WERI-Rb-1 (cell line): Measurements from ENCODE around the gene ADAM33.

ENCODE experiments used
- DNase-seq: peaks from one replicate; pipeline ENCODE4 v3.0.0-alpha.2; 2020
- H3K27ac ChIP-seq: fragments of 250-450 bp; sonication (Bioruptor Pico); 2 replicates; pipeline ENCODE4 v1.5.1; 2020; ENCODE audit warnings: mild to moderate bottlenecking, moderate library complexity
- H3K27me3 ChIP-seq: fragments of 250-450 bp; sonication (Bioruptor Pico); 2 replicates; pipeline ENCODE4 v1.5.1; 2021; ENCODE audit warnings: mild to moderate bottlenecking, low read depth, moderate library complexity; ENCODE audit not compliant: insufficient read depth, severe bottlenecking
- H3K36me3 ChIP-seq: fragments of 250-450 bp; sonication (Bioruptor Pico); 2 replicates; pipeline ENCODE4 v1.5.1; 2020; ENCODE audit warnings: mild to moderate bottlenecking, moderate library complexity
- H3K4me3 ChIP-seq: 2 replicates; pipeline ENCODE4 v1.5.1; 2011; ENCODE audit warnings: low read depth, mild to moderate bottlenecking, control low read depth, low read length
- H3K9me3 ChIP-seq: fragments of 250-450 bp; sonication (Bioruptor Pico); 2 replicates; pipeline ENCODE4 v1.5.1; 2021; ENCODE audit warnings: mild to moderate bottlenecking, moderate library complexity; ENCODE audit not compliant: severe bottlenecking
- CTCF ChIP-seq: IDR thresholded peaks from 2 replicates; pipeline ENCODE4 v1.5.1; 2011; ENCODE audit warnings: low read depth, mild to moderate bottlenecking, control low read depth, inconsistent platforms, low read length

Gene ADAM33

GRCh38 chr20:3728354-3728753 is 46.5 kb upstream of the ADAM33 start:
- Histone ChIP-seq H3K27me3 (no peaks in the 10 kb centered on the region), H3K4me3 (no peak overlapping the region), H3K36me3 (no peaks in the 10 kb centered on the region), H3K27ac (no peak overlapping the region), H3K9me3 (no peaks in the 10 kb centered on the region)
- no peak for DNase-seq
- no peak for TF ChIP-seq CTCF

GRCh38 chr20:3727401-3728021 is 45.7 kb upstream of the ADAM33 start:
- H3K27me3 ChIP-seq: no peaks in the 10 kb centered on the region
- no peak overlapping the region for H3K4me3 ChIP-seq
- no peaks in the 10 kb centered on the region for H3K9me3 ChIP-seq
- H3K27ac ChIP-seq: no peak overlapping the region
- no peaks in the 10 kb centered on the region for H3K36me3 ChIP-seq
- TF ChIP-seq CTCF: no peak
- DNase-seq: no peak

- no peak overlapping the region for H3K27ac ChIP-seq
- no peak for DNase-seq
- no peak overlapping the region for H3K4me3 ChIP-seq
- no peaks in the 10 kb centered on the region for H3K36me3 ChIP-seq
- no peaks in the 10 kb centered on the region for H3K9me3 ChIP-seq
- no peaks in the 10 kb centered on the region for H3K27me3 ChIP-seq
- no peak for TF ChIP-seq CTCF
Observed at GRCh38 chr20:3724356-3724755, 42.5 kb upstream of the ADAM33 start.

GRCh38 chr20:3723284-3723683 is 41.5 kb upstream of the ADAM33 start:
- no peak for DNase-seq
- TF ChIP-seq CTCF: no peak
- no peaks in the 10 kb centered on the region for H3K36me3 ChIP-seq

GRCh38 chr20:3721912-3722311 is 40.1 kb upstream of the ADAM33 start:
- Histone ChIP-seq H3K27me3 (no peaks in the 10 kb centered on the region), H3K9me3 (no peaks in the 10 kb centered on the region), H3K27ac (no peak overlapping the region), H3K4me3 (no peak overlapping the region), H3K36me3 (no peaks in the 10 kb centered on the region)
- TF ChIP-seq CTCF: no peak
- no peak for DNase-seq

More at GRCh38 chr20:3723284-3723683, 41.5 kb upstream of the ADAM33 start:
- H3K9me3 ChIP-seq: no peaks in the 10 kb centered on the region
- no peak overlapping the region for H3K27ac ChIP-seq
- no peaks in the 10 kb centered on the region for H3K27me3 ChIP-seq
- no peak overlapping the region for H3K4me3 ChIP-seq

- no peaks in the 10 kb centered on the region for H3K9me3 ChIP-seq
- H3K27me3 ChIP-seq: no peaks in the 10 kb centered on the region
- DNase-seq: no peak
- TF ChIP-seq CTCF: no peak
- no peak overlapping the region for H3K27ac ChIP-seq
- no peaks in the 10 kb centered on the region for H3K36me3 ChIP-seq
- no peak overlapping the region for H3K4me3 ChIP-seq
Observed at GRCh38 chr20:3720626-3721025, 38.8 kb upstream of the ADAM33 start.
